Measurements from ENCODE around the gene NME2. TPM values are rescaled to one million over a fixed set of nuclear protein-coding genes. Genes with fewer than 3 reads are reported as not detected.

NME2 gene
- total RNA-seq, 2 donors from 2014 or later, result 331 to 338 TPM

DNA sequence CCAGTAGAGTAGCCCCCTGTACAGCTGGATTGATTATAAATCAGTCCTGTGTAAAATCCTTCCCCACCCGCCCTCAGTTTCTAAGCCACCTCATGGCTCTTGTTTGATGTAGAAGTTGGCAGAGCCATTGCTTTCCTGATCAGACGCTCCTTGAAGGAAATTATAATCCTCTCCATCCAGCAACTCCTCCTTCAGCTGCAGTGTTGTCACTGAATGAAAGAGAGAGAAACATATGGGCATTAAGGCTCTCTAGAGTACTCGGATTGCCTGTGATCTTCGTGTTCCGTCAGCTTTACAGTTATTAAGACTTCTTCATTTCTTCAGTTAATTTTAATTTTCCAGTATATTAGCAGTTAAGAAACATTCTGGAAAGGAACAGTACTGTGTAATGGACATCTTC, 14.3 kb downstream of the NME2 start:
- DNase-seq (ENCODE audit: low spot score) (no peak), ATAC-seq (ENCODE audit: insufficient number of reproducible peaks, low FRiP score, low read depth) (no peak)
- no peak for TF ChIP-seq CTCF (IDR thresholded peaks at IDR 0.05)
- Histone ChIP-seq H3K27me3 (replicated peaks; ENCODE audit: insufficient read depth) (no peaks in the 10 kb centered on the region), H3K9me3 (no peaks in the 10 kb centered on the region), H3K4me1 (ENCODE audit: control insufficient read depth in 1 of 2, low read depth in 2 of 2) (no peaks in the 10 kb centered on the region), H3K27ac (no peak overlapping the region), H3K36me3 (peaks cover 7% of the 10 kb centered on the region), H3K4me3 (no peak overlapping the region)

DNA sequence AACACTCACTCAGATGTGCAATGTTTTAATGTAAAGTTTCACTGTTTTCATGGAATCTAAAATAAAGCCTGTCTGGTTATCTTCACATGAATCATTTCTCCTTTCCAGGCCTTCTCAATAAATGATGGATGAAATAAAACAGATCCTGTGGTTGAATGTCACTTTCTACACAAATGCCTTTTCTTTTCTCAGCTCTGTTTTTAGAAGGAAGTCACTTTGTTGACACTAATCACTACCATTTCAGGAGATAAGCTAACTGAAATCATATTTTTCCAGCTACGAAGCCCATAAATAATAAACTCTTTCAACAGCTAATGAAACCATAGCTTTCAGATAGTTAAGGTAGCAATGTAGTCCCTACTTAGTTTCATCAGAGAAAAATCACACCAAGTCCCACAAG, 17.9 kb downstream of the NME2 start:
- no peak for DNase-seq (ENCODE audit: low spot score)
- no peaks in the 10 kb centered on the region for H3K4me1 ChIP-seq (ENCODE audit: control insufficient read depth in 1 of 2, low read depth in 2 of 2)
- H3K4me3 ChIP-seq, result no peak overlapping the region
- H3K36me3 ChIP-seq, result peaks cover 4% of the 10 kb centered on the region
- no peak overlapping the region for H3K27ac ChIP-seq
- TF ChIP-seq CTCF (IDR thresholded peaks at IDR 0.05), result no peak
- H3K9me3 ChIP-seq, result no peaks in the 10 kb centered on the region
- ATAC-seq (ENCODE audit: insufficient number of reproducible peaks, low FRiP score, low read depth), result no peak
- no peaks in the 10 kb centered on the region for H3K27me3 ChIP-seq (replicated peaks; ENCODE audit: insufficient read depth)

GRCh38 chr17:51185763-51186332, 19.6 kb downstream of the NME2 start:
- Histone ChIP-seq H3K4me1 (ENCODE audit: control insufficient read depth in 1 of 2, low read depth in 2 of 2) (no peaks in the 10 kb centered on the region), H3K36me3 (peaks cover 15% of the 10 kb centered on the region), H3K9me3 (no peaks in the 10 kb centered on the region), H3K27me3 (replicated peaks; ENCODE audit: insufficient read depth) (no peaks in the 10 kb centered on the region), H3K27ac (no peak overlapping the region), H3K4me3 (no peak overlapping the region)
- ATAC-seq (ENCODE audit: insufficient number of reproducible peaks, low FRiP score, low read depth), result no peak
- no peak for DNase-seq (ENCODE audit: low spot score)
- TF ChIP-seq CTCF (IDR thresholded peaks at IDR 0.05), result no peak

DNA sequence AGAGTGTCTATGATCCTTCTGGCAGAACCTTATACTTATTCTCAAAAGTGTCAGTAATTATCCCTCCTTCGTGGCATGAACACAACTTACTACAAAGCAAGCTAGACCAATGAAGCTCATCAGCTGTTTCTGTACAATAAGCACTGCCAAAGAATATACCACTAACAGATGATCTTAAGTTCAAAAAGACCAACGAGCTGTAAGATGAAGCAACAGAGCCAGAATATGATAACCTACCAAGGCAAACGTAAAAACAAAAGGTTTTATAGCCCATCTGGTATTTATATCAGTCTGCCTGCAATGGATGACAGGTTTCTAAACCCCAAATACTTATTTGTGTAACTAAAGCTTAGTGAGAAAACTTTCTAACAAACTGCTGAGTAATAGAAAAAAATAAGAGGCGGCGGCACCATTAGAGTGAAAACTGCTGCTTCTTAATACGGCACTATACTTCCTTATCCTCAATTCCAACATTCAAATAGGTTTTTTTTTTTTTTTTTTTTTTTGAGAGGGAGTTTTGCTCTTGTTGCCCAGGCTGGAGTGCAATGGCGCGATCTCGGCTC, 22.1 kb downstream of the NME2 start:
- TF ChIP-seq CTCF (IDR thresholded peaks at IDR 0.05), result no peak
- Histone ChIP-seq H3K9me3 (no peaks in the 10 kb centered on the region), H3K4me3 (no peak overlapping the region), H3K27ac (no peak overlapping the region), H3K36me3 (peaks cover 26% of the 10 kb centered on the region), H3K27me3 (replicated peaks; ENCODE audit: insufficient read depth) (no peaks in the 10 kb centered on the region), H3K4me1 (ENCODE audit: control insufficient read depth in 1 of 2, low read depth in 2 of 2) (no peaks in the 10 kb centered on the region)
- ATAC-seq (ENCODE audit: insufficient number of reproducible peaks, low FRiP score, low read depth) (no peak), DNase-seq (ENCODE audit: low spot score) (no peak)

DNA sequence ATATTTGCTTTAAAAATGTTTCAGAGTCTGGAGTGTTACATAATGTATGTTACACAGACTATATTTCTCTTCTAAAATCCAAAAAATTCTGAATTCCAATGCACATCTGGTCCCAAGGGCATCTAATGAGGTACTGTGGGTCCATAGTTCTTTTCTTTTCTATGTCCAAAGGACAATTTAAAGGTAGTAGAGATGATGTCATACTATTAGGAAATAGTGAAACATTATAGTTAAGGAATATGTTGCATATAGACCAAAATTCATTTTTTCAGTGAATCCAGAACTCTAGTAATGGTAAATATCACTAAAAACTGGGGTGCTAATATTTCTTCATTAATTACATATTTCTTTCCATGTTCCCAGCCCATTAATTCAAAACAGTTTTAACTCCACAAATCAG, 23.0 kb downstream of the NME2 start:
- peaks cover 34% of the 10 kb centered on the region for H3K36me3 ChIP-seq
- H3K9me3 ChIP-seq, result no peaks in the 10 kb centered on the region
- H3K27me3 ChIP-seq (replicated peaks; ENCODE audit: insufficient read depth), result no peaks in the 10 kb centered on the region
- no peak for ATAC-seq (ENCODE audit: insufficient number of reproducible peaks, low FRiP score, low read depth)
- no peak overlapping the region for H3K27ac ChIP-seq
- no peak overlapping the region for H3K4me3 ChIP-seq
- no peak for TF ChIP-seq CTCF (IDR thresholded peaks at IDR 0.05)
- no peak for DNase-seq (ENCODE audit: low spot score)
- H3K4me1 ChIP-seq (ENCODE audit: control insufficient read depth in 1 of 2, low read depth in 2 of 2), result no peaks in the 10 kb centered on the region
